Daoy (cell line): ENCODE results near the gene VAV2. TPM values are rescaled to one million over a fixed set of nuclear protein-coding genes. Genes with fewer than 3 reads are reported as not detected.

ENCODE experiments used
- DNase-seq: peaks from one replicate; pipeline ENCODE4 v3.0.0-alpha.2; 2015; ENCODE audit warnings: low read depth
- total RNA-seq: library from RNA; depleted of rRNA; stranded (reverse); fragments of >200 nt; shearing (Covaris generic); gene quantifications from 2 replicates; pipeline ENCODE4 v1.2.3, GENCODE V29; 2014

The VAV2 gene
- total RNA-seq, 1 experiment from 2014 or later: 11.3 TPM

DNA sequence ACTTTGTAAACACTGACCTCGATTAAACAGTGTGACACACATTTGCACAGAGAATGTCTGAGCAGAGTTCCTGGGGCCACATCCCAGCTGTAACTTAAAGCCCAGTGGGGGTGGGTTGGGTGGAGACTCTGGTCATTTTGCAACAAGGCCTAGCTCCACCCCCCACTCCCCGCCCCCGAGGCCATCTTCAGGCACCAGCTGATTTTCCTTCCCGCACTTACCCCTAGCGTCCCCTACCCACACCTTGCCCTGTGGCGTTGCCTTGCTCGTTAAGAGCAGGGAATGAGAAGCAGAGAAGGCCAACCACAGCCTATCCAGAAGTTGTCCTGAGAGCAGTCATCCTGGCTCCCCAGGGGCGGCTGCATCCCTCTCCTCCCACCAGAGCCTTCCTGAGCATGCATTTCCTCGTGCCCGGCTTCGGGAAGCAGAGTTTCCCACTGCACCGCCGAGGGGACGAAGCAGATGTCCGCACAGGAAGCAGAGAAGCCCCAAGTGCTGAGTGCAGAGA, 152.2 kb downstream of the VAV2 start:
- DNase-seq: no peak

DNA sequence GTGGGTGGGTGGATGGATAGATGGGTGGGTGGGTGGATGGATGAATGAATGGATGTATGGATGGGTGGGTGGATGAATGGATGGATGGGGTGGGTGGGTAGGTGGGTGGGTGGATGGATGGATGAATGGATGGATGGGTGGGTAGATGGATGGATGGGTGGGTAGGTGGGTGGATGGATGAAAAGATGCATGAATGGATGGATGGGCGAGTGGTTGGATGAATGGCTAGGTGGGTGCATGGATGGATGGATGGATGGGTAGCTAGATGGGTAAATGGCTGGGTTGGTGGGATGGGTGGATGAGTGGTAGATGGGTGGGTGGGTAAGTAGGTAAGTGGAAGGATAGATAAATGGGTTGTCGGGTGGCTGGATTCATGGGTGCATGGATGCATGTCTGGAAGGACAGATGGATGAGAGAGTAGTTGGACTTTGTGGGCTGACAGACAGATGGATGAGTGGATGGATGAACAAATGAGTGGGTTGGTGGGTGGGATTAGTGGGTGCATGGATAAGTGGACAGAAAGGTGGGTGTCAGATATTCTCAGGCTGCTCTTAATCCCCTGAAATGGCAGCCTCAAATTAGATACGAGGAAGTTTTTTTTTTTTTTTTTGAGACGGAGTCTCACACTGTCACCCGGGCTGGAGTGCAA, 153.1 kb downstream of the VAV2 start:
- no peak for DNase-seq

DNA sequence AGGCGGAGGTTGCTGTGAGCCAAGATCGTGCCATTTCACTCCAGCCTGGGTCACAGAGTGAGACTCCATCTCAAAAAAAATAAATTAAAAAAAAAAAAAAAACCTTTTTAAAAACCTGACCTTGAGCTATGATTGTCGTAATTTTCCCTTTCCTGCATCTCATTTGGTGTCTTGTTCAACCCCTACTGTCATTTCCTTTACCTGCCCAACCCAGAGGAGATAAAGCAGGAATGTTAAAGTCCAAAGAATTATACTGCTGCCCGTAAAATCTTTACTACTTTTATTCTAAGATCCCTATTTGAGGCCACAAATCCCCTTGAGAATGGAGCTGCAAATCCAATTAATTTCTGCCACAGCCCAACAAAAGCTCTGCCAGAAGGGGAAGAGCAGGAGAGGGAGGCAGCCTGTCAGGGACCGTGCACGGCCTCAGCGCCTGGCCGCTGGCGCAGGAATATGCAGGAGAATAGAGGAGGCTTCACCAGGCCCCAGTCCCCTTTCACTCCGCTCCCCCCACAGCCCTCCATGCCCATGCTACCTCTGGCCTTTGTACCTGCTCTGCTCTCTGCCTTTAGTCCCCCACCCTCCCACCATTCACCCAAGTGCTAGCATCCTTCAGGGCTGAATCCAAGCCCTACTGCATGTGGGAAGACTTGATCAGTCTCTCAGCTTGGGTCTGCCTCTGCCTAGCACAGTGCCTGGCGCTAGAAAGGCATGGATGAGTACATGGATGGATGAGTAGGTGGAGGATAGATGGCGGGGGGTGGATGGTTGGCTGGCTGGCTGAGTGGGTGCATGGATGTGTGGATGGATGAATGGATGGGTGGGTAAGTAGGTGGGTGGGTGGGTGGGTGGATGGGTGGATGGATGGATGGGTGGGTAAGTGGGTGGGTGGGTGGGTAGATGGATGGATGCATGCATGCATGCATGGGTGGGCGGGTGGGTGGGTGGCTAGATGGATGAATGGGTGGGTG, 154.2 kb downstream of the VAV2 start:
- DNase-seq: no peak

DNA sequence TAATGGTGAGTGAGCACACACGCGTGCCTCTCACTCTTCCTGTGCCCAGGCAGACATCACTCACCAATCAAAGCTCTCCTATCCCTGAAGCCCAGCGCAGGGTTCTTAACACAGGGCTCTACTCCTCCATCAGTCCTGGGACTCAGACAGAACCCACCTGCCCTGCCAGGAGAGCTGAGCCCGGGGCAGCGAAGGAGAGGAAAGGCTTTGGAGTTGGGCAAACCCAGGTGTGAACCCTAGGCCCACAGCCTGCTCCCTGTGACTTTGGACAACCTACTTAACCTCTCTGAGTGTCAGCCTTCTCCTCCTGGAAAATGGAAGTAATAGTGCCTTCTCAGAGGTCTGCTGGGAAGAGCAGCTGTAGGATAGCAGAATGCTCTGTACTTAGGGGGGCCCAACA, 155.3 kb downstream of the VAV2 start:
- no peak for DNase-seq

DNA sequence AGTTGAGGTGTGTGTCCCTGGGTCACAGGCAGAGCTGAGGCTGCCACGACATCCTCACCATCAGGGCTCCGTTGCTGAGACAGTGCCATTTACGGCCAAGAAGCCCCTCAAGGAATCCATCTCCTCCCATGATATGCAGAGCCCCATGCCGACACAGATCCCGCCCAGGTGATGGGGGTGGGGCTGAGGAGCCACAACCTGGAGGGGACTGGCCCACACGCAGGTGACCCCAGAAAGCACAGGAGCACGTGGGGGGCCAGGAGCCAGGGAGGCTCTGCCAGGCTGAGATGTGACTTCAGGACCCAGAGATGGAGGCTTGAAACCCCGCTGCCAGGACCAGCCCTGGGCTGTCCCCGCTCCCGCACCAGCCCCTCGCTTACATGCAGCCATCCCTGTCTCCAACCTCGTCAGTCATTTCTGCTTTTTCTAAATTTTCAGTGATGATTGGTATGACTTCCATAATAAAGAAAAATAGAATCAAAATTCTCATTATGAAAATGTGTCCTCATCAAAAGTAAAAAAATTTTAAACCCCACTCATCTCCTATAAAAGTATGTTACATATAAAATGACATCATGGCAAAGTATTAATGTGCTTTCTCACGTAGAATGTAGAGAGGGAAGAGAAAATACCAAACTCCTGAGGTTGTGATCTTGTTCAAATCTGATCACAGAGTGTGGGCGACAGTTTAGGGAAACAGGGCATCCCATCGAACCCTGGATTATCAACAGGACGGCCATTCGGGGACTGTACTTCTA, 155.9 kb downstream of the VAV2 start:
- DNase-seq: no peak

DNA sequence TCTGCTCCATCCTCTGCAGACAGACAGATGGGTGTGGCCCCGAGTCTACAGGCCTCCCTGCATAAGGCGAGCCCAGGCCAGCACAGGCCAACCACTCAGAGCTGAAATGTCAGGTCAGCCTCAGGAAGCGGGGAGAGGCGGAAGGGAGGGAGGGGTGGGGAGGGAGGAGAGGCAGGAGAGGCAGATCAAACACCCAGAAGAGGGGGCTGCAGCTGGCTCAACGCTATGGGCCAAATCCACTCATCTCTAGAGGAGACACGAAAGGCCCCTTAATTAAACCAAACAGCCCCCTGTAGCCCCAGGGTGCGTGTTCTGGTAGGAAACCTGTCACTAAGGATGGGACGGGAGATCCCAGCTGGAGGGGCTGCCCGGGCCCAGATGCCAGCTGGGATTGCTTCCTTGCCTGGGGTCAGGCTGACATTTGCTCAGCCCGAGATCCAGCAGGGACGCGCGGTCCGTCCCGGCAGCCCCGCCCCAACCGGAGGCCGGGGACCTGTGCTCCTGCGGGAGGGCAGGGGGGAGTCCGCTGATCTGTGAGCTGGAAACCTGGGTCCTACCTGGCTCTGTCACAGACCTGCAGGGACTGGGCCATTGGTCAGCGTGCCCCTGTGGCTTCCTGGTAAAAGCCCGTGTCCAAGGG, 156.7 kb downstream of the VAV2 start:
- DNase-seq: no peak

DNA sequence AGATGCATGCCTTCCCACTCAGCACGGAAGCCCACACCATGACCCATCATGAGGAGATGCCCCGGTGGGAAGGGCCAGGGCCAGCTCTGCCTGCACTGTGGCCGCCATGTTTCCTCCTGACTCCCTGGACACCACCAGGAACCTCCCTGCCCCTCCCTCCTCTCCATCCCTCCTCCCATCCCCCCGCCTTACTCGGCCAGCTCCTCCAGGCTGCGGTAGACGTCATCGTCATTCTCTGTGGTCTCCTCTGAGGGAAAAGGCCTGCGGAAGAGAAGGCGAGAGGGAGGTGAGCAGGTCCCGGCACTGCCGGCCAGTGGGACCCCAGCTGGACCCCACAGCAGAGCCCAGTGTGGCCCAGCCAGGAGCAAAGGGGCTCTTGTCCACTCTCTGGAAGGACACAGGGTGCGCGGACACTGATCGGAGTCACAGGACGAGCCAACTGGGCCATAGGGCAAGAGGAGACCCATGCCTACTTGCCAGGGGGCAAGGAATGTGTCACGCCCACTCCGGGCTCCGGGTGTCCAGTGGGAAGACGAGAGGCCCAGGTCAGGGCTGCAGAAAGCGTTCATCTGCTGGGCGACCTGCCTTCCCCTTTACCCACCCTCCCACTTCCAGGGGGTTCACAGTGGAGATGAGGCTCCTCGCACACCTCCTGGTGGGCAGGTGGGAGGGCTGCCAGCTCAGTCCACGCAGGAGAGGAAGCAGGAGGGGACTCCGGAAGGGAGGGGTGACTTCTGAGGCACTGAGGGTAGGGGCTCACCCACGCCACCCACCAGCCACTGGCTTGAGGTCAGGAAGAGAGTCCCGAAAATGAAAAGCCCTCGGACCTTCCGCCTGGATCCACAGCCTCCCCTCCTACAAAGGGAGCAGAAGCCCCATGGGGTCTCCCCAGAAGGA, 157.8 kb downstream of the VAV2 start:
- DNase-seq: no peak

DNA sequence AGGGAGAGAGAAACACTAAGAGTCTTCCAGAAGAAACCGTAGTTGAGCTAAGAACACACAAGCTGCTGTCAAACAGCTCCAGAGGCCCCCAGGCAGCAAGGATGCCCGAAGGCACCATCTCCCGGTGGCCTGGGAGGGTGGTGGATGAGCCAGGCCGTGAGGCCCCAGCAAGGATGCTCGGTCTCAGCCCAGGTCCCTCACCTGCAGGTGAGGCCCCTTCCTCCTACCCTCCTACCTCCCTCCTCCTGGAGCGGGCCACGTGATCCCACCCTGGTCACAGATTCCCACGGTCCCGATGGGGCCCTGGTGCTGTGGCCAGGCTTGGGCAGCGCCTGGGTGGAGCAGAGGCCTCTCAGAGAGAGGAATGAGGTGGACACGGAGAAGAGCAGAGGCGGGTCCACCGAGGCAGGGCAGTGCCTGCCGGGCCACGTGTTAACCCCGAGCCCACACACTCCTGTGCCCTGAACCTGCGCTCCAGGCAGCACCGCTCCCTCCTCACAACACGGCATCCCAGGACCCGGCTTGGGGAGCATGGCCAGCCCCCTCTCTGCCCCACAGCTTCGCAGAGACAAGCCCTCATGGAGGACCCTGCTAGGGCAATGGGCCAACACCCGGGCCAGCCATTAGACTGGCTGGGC, 158.6 kb downstream of the VAV2 start:
- DNase-seq: no peak

DNA sequence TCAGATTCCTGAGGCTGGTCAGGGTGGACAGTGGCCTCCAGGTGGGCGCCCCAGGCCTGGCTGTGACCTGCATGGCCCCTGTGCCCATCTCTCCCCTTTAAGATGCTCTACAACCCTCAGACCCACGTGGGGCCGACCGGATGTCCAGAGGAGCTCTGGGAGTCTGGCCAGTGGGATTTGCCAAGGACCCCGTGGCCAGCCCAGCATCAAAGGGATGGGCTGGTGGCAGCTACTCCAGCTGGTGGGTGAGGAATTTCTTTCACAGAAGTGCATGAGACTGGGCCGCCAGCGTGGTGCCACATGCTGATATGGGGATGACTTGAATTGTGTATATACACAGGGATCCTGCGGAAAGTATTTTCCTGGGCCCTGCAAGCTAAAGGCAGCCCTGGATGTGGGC, 159.2 kb downstream of the VAV2 start:
- no peak for DNase-seq

DNA sequence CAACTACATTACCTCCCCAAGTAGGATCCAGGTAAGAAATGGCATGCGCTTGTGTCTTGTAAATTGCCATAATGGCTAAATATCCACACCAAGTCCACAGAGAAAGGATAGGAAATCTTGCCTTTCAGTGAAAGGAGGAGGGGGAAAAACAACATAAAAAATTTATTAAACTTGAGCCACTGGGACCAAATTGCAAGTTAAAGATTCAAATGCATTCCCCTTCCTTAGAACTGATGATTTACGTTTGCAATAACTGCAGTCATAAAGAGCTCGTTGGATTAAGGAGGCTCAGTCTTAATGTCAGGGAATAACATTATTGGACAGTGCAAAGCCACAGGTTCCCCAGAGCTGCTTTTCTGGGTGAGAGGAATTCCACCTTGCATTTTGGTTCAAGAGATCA, 161.4 kb downstream of the VAV2 start:
- DNase-seq: no peak

DNA sequence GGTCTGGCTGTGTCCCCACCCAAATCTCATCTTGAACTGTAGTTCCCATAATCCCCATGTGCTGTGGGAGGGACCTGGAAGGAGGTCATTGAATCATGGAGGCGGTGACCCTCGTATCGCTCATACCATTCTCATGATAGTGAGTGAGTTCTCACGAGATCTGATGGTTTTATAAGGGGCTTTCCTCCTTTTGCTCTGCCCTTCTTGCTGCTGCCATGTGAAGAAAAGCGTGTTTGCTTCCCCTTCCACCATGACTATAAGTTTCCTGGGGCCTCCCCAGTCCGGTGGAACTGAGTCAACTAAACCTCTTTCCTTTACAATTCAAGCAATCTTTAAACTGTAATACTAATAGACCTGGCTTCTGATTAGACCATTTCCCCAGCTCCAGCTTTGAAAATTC, 161.8 kb downstream of the VAV2 start:
- no peak for DNase-seq

DNA sequence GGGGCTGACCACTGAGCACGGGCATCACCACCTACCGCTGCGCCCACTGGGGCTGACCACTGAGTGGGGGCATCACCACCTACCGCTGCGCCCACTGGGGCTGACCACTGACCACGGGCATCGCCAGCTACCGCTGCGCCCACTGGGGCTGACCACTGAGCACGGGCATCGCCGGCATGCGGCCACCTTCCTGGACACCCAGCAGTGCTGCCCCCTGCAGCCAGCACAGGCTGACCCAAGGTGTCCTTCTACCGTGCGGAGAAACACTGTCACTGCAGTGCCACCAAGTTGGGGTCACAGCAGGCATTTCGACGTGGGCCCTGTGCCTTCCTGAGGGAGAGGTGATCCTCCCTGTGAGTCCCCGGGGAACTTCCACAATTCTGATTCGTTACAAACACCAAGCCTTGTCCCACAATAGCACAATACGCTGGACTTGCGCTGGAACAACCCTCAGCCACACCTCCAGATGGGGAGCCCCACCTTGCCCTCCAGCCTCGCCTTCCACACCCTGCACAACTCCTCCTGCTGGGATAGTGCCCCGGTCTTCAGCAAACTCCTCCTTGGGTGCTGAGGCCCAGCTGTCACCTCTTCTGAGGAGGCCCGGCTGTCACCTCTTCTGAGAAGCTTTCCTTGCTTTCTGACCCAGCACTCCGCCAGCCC, 163.7 kb downstream of the VAV2 start:
- DNase-seq: no peak

DNA sequence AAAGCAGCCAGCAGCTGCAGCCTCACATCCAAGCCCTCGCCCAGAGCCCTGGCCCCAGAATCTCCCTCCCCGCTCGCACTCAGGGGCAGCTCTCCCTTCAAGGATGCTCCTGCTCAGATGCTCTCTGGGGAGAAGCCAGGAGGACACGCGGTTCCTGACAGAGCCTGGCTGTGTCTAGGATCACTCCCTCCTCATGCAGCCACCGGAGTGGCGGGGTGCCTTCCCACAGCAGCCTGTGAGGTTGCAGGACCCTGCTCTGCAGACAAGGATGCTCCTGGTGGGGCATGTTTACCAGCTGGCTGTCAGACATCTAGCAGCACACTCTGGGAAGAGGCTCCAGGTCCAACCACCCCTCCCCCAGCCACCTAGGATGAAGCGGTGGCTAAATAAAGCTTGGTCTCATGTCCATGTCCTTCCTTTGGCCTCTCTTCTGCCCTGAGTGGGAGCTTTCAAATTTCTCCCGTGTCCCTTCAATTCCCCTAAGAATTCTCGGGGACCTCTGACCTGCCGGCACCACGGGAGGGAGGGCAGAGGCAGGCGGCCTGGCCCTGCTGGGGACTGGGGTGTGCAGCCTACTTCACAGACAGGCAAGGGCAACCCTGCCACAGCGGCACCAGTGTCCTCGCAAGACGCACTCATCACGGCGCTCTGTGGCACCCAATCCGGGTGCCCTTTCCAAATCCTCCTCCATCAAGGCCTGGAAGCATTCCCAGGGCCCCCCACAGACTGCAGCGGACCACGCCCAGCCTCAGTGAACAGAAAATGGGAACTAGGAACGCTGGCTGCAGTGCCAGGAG, 165.6 kb downstream of the VAV2 start:
- DNase-seq: no peak

DNA sequence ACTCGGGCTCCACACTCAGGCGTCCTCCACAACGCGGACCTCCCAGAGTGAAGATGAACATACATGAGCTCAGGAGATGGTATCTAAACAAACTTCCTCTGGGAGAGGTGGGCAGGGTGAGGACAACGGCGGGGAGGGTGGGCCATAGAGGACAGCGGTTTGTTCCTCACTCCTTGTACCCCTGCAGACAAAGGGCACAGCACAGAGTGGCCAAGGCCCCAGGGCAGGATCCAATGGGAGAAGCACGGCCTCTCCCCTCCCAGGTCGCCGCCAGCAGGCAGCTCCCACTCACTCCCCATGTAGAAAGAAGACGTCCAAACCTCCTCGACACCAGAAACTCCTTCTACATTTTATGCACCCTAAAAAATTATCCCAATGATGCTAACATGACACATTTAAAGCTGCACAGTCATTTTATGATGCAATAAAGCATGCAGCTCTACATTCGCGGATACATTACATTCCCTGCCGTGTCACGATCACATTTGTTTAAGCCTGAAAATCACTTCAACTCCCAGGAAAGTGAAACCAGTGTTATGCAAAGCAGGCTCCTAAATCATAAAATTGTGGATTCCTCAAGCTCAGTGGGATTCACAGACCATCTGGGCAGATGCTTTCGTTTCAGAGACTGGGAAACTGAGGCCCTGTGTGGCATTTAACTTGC, 166.4 kb downstream of the VAV2 start:
- DNase-seq: no peak

DNA sequence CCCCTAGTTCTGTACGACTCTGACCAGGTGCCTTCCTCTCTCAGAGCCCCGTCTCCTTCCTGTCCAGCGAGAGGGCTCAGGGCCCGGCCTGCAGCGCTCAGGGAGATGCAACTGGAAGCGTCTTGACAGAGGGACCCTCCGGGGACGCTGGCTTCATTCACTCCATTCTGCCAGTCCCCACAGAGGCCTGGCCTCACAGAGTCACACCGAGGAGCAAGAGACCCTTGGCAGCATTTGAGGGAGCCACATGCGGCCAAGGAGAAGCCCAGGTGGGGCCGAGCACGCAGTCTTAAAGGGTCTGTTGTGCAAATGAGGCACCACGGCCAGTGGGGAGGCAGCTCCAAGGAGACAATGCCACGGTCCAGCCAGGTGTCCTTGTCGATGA, 167.3 kb downstream of the VAV2 start:
- DNase-seq: no peak

DNA sequence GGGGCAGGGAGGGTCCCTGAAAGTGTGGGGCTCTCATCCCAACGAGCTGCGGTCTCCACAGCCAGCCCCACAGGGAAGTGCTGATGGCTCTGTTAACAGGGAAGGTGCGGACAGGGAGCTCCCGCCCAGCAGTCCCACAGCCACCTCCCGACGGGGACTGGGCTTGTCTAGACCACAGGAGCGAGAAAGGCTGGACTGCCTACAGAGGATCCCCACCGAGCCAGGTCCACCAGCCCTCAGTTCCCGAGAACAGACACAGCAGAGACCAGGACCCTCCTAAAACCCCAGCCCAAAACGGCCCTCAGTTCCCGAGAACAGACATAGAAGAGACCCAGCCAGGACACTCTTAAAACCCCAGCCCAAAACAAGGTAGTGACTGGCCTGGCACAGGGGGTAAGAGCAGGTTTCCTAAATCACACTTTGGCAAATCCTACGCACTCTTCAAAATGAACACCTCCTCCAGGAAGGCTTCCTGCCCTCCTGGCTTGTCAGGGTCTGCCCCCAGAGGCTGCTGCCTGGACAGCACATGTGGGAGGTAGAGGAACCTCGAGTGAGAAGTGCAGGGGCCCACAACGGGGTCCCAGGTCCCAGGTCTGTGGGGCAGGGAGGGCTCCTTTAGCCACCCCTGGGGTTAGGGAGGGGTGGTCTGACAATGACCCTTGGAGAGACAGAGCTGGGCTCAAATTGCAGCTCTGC, 167.9 kb downstream of the VAV2 start:
- DNase-seq: no peak

DNA sequence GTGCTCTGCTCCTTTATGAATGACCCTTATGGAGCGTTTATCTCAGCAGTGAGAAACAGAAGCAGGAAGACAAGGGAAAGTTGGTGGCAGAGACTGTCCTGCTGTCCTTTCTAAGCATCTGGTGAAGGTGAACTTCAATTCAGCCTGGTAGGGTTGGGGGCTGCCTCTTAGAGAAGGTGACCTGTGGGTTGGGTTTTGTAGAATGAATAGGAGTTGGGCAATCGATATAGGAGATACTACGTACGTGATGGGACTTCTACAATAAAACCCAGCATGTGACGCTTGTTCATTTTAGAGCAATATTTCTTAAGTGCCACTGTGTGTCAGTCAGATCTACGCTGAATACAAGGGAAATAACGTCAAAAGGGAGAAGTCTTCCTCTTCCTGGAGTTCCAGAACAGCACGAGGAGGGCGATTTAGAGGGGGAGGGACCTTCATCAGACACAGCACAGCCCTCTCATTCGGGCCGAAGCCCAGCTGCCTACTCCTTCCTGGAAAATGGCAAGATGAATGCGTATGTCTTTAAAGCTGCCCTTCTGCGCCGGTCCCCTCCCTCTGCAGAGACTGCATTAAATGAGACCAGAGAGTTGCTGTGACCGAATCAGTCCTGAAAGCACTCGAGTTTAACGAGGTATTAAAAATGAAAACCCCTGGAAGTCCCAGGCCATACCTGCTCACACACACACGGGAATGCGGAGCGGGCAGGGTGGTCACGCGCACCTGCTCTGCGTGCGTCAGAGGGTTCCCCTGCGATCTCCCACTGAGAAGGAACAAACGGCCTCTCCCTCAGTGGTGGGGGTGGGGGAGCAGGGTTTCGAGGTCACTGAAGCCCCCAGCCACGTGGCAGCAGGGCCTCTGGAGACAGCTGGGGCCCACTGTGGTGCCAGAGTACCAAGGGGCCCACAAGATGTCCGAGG, 168.7 kb downstream of the VAV2 start:
- no peak for DNase-seq
